ENCODE results near the gene INO80D. TPM values are rescaled to one million over a fixed set of nuclear protein-coding genes. Genes with fewer than 3 reads are reported as not detected.

INO80D gene
- total RNA-seq, 4 donors from 2014 or later = 24.2 to 51.4 (median 32.5) TPM

DNA sequence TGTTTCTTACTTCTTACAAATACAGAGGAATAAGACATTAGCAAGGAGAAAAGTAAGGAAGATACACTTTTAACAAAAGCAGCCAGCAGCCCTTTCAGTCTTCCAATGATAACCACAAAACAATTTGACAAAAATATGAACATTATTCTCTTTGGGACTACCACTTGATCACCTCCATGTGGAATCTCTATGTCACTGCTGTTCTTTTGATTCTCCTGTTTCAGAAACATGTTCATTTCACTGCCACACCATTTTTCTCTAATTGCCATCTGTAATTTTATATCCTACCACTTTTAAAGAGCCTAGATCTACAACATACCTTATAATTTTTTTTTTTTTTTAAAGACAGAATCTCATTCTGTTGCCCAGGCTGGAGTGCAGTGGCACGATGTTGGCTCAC is 10.9 kb downstream of the INO80D start:
- no peak for DNase-seq (ENCODE audit: low spot score in 2 of 2)
- no peak overlapping the region for H3K27ac ChIP-seq
- TF ChIP-seq EP300 (IDR thresholded peaks at IDR 0.05) = no peak
- TF ChIP-seq CTCF (IDR thresholded peaks at IDR 0.05) = no peak
- no peak for TF ChIP-seq POLR2A (IDR thresholded peaks at IDR 0.05)
- TF ChIP-seq POLR2AphosphoS5 (IDR thresholded peaks at IDR 0.05) = no peak
- H3K27me3 ChIP-seq = no peaks in the 10 kb centered on the region
- no peak overlapping the region for H3K4me3 ChIP-seq
- peaks cover 9% of the 10 kb centered on the region for H3K4me1 ChIP-seq
- WGBS = 95% methylated on average over 1 of the region's 1 CpG
- H3K9me3 ChIP-seq = no peaks in the 10 kb centered on the region
- no peaks in the 10 kb centered on the region for H3K36me3 ChIP-seq

- DNase-seq (ENCODE audit: low spot score in 2 of 2) = no peak
- H3K4me1 ChIP-seq = peaks cover 9% of the 10 kb centered on the region
- no peak for TF ChIP-seq POLR2A (IDR thresholded peaks at IDR 0.05)
- no peak for TF ChIP-seq CTCF (IDR thresholded peaks at IDR 0.05)
- no peak for TF ChIP-seq POLR2AphosphoS5 (IDR thresholded peaks at IDR 0.05)
- TF ChIP-seq EP300 (IDR thresholded peaks at IDR 0.05) = no peak
- no peaks in the 10 kb centered on the region for H3K36me3 ChIP-seq
- no peak overlapping the region for H3K4me3 ChIP-seq
- 47% methylated on average over 1 of the region's 1 CpG for WGBS
- H3K27me3 ChIP-seq = no peaks in the 10 kb centered on the region
- H3K27ac ChIP-seq = no peak overlapping the region
- H3K9me3 ChIP-seq = no peaks in the 10 kb centered on the region
Observed at GRCh38 chr2:206071807-206072206, 14.2 kb downstream of the INO80D start.

DNA sequence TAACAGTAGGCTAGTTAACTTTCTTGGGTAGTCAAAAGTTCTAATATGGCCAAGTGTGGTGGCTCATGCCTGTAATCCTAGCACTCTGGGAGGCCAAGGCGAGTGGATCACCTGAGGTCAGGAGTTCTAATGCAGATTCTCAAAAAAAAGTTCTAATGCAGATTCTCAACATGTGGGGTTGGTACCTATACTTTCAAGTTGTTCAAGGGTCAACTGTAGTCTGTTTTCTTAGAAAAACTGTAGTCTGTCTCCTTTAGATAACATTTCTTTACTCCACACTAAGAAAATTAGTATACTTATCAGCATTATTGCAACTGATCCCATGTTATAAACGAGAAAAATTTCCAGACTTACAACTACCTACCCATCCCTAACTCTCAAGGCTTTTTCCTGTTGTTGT is 16.6 kb downstream of the INO80D start:
- Histone ChIP-seq H3K4me1 (peaks cover 9% of the 10 kb centered on the region), H3K27me3 (no peaks in the 10 kb centered on the region), H3K4me3 (no peak overlapping the region), H3K27ac (no peak overlapping the region), H3K9me3 (no peaks in the 10 kb centered on the region), H3K36me3 (no peaks in the 10 kb centered on the region)
- TF ChIP-seq POLR2AphosphoS5 (IDR thresholded peaks at IDR 0.05) (no peak), EP300 (IDR thresholded peaks at IDR 0.05) (no peak), CTCF (IDR thresholded peaks at IDR 0.05) (no peak), POLR2A (IDR thresholded peaks at IDR 0.05) (no peak)
- WGBS = 89% methylated on average over 2 of the region's 2 CpGs
- DNase-seq (ENCODE audit: low spot score in 2 of 2) = no peak

GRCh38 chr2:206068207-206068606 is 17.8 kb downstream of the INO80D start:
- Histone ChIP-seq H3K27ac (no peak overlapping the region), H3K9me3 (no peaks in the 10 kb centered on the region), H3K4me3 (no peak overlapping the region), H3K36me3 (no peaks in the 10 kb centered on the region), H3K27me3 (no peaks in the 10 kb centered on the region), H3K4me1 (peaks cover 9% of the 10 kb centered on the region)
- WGBS = 100% methylated on average over 1 of the region's 1 CpG
- no peak for DNase-seq (ENCODE audit: low spot score in 2 of 2)
- TF ChIP-seq POLR2AphosphoS5 (IDR thresholded peaks at IDR 0.05) (no peak), EP300 (IDR thresholded peaks at IDR 0.05) (no peak), CTCF (IDR thresholded peaks at IDR 0.05) (no peak), POLR2A (IDR thresholded peaks at IDR 0.05) (no peak)

DNA sequence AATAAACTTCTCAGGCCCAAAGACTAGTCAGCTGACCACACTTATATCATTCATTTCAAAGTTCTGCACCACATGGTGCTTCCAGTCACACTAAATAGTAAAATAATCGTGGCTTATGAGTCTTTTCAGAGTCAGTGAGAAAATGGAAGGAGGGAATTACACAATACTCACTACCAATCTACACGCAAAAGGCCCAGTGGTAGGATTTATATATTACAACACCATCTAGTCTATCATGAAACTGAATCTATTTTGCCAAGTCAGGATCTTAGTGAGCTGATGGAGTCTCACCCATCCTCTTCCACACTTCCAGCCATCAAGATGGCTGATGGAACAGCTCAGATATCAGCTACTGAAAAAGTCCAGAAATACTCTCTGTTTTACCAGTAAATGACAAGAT is 21.9 kb downstream of the INO80D start:
- H3K27ac ChIP-seq = no peak overlapping the region
- TF ChIP-seq EP300 (IDR thresholded peaks at IDR 0.05) (no peak), POLR2AphosphoS5 (IDR thresholded peaks at IDR 0.05) (no peak), CTCF (IDR thresholded peaks at IDR 0.05) (no peak), POLR2A (IDR thresholded peaks at IDR 0.05) (no peak)
- H3K27me3 ChIP-seq = no peaks in the 10 kb centered on the region
- no peaks in the 10 kb centered on the region for H3K4me1 ChIP-seq
- 88% methylated on average over 2 of the region's 2 CpGs for WGBS
- H3K9me3 ChIP-seq = no peaks in the 10 kb centered on the region
- DNase-seq (ENCODE audit: low spot score in 2 of 2) = no peak
- H3K36me3 ChIP-seq = peaks cover 21% of the 10 kb centered on the region
- H3K4me3 ChIP-seq = no peak overlapping the region
